NAMALWA (cell line): ENCODE results near the gene GLIS1.
"Not testable (repeated sequence)": the region's sequence is repeated elsewhere in the genome, so short reads cannot be mapped to it uniquely, and the experiment has no call there.

Source experiments
- DNase-seq: peaks from one replicate; pipeline ENCODE4 v3.0.0-alpha.2; 2015; ENCODE audit warnings: low spot score

GLIS1 gene

DNA sequence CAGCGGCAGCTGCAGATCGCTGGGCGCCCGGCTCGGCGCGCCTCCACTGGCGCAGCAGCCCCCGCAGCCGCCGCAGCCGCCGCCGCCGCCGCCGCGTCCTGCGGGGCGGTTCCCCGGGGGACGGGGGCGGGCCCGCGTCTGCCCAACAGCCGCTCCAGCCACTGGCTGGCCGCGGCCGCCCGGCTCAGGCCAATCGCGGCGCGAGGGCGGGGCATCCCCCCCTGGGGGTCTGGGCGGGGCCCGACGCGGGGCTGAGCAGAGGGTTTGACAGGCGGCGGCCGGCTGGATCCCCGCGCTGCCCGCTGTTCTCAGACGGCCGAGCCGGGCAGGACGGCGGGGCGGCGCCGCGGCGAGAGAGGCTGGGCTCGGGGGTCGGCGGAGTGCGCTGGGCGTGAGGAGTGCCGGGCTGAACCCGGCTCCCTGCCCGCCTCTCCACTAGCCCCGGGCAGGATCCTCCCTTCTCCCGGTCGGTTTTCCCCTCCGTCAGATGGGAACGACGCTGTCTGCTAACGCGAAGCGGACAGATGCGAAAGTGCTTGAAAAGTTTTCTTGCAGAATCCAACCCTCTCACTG lies at the start of gene GLIS1:
TSS of gene GLIS1 (minus strand) at position 56 of the 573 bp plus-strand sequence. CDS start 1,100 bp downstream, outside the sequence.
- DNase-seq: peak; percentile 88

GRCh38 chr1:53787655-53788054 lies 48.7 kb upstream of the GLIS1 start:
- DNase-seq: no peak

GRCh38 chr1:53783056-53783455 lies 44.1 kb upstream of the GLIS1 start:
- no peak for DNase-seq

DNA sequence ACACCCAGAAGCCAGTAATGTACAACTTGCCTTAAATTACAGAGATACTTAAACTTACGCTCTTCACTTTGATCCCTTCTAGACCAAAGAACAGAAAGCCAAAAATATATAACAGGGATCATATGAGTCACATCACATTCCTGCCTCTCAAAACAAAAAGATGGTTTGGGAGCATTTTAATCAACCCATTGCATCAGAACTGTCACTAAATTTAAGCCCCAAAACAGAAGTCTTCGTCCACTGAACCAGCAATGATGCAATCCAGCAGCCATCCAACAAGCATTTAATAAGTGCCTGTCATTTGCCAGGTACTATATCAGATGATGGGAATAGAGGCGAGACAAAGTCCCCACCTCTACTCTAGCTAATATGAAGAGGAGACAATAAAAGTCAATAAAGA lies 42.7 kb upstream of the GLIS1 start:
- no peak for DNase-seq

GRCh38 chr1:53777272-53777671 lies 38.3 kb upstream of the GLIS1 start:
- no peak for DNase-seq

GRCh38 chr1:53771648-53772047 lies 32.7 kb upstream of the GLIS1 start:
- DNase-seq: no peak

DNA sequence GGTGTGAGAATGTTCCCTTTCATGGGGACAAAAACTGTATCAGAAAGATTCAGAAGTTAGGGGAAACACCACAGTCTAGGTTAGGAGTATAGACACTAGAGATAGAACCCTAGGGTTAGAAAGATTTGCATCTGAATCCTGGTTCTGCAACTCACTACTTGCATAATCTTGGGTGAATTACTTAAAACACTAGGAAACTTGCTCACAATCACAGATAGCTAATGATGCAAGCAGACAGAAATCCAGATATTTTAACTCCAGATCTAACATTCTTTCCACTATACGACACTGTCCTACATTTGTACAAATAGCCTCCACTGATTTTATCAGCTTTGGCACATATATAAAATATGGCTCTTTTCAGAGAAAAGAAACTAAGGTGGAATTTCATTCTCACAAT lies 30.8 kb upstream of the GLIS1 start:
- DNase-seq: no peak

DNA sequence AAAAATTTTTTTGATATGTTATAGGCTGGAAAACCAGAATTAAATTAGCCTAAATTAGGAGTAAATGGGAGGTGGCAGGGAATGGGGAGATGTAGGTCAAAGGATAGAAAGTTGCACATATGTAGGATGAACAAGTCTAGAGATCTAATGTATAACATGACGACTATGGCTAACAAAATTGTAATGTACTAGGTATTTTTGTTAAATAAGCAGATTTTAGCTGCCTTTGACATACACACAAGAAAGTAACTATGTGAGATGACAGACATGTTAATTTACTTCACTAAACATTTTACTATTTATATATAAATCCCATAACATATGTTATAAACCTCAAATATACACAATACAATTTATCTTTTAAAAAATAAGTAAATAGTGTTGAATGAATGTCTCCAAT lies 30.2 kb upstream of the GLIS1 start:
- no peak for DNase-seq

DNA sequence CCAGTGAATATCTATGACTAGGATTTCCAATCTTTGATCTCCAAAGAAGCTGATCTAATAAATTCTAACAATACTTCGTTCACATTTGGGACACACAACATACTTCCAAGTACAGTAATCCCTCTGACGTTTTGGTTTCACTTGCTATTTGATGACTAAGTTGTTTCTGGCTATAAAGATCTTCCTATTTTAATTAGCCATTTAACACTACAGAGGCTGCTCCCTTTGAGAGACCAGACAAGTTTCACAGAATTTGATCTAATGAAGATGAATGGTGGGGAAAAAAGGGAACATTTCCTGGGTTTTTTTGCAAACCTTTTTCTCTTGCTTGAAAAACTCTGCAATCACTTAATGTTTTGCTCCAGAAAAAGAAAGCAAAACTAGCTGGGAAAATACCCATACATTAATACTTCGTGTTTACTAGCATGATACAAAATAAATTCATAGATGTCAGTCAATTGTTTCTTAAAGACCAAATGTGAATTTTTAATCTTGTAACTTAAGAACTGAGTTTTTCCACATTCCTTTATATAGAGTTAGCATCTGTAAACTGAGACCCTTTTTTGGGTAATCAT lies 28.0 kb upstream of the GLIS1 start:
- no peak for DNase-seq

DNA sequence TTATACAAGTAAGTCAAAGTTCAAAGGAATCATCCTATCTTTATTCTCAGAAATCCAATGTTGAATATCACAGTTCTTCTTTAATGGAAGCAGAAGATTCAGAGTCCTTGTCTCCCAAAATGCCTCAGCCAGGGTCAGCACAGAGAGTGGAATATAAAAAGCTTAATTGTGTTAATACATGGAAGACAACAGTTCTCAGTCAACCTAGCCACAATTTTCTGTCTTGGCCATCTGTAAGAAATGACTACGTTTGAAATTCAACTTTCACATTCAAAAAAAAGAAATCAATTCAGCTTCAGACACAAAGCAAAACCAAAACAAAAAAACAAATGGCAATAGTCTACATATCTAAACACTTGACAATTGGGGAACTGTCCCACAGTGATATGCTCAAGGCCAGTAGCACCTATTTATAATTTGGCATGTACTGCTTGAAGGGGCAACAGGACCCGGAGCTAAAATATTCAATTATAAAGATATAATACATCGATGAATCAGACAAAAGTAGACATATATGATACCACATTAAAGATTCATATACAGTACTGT lies 27.3 kb upstream of the GLIS1 start:
- DNase-seq: no peak

DNA sequence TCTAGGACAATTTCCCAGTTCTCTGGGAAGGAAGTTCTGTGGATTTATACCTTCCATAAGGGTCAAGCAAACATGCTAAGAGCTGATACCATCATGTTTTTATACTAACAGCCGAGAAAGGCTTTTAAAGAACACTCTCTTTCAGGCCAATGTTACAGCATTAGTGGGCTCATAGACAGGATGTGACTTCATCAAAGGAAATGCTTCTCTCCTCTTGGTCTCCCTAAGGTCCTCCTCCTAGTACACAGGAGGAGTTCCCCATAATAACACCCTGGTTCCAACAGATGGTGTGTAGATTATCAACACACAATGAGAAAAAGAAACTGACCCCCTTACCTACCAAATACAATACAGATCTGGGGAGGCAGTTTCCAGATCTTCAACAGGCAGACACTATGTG lies 26.7 kb upstream of the GLIS1 start:
- DNase-seq: no peak

- no peak for DNase-seq
Measured at GRCh38 chr1:53763911-53764310, 24.9 kb upstream of the GLIS1 start.

DNA sequence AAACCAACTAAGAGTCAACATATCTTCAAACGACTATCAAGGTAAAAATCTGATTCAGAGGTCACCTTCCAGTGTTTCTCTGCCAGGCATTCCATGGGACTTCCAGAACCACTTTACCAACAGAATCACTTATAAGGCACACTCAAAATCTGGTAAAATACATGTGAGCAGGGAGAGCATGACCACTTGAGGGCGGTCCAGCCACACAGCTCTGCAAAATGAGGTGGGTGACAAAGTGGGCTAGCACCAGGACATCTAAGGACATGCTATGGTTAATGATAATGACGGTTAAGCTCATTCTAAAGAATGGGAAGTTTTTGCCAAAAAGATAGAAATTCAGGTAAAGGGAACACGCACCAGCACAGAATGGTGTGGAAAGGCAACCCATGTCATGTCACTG lies 24.5 kb upstream of the GLIS1 start:
- no peak for DNase-seq

DNA sequence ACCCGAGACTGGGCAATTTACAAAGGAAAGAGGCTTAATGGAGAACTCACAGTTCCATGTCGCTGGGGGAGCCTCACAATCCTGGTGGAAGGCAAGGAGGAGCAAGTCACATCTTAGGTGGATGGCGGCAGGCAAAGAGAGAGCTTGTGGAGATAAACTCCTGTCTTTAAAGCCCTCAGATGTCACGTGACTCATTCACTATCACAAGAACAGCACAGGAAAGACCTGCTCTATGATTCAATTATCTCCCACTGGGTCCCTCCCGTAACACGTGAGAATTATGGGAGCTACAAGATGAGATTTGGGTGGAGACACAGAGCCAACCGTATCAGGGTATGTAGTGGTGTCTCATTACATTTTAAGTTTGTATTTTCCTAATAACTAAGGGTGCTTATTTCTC lies 21.5 kb upstream of the GLIS1 start:
- not testable (repeated sequence) for DNase-seq

GRCh38 chr1:53755874-53756273 lies 16.9 kb upstream of the GLIS1 start:
- no peak for DNase-seq

DNA sequence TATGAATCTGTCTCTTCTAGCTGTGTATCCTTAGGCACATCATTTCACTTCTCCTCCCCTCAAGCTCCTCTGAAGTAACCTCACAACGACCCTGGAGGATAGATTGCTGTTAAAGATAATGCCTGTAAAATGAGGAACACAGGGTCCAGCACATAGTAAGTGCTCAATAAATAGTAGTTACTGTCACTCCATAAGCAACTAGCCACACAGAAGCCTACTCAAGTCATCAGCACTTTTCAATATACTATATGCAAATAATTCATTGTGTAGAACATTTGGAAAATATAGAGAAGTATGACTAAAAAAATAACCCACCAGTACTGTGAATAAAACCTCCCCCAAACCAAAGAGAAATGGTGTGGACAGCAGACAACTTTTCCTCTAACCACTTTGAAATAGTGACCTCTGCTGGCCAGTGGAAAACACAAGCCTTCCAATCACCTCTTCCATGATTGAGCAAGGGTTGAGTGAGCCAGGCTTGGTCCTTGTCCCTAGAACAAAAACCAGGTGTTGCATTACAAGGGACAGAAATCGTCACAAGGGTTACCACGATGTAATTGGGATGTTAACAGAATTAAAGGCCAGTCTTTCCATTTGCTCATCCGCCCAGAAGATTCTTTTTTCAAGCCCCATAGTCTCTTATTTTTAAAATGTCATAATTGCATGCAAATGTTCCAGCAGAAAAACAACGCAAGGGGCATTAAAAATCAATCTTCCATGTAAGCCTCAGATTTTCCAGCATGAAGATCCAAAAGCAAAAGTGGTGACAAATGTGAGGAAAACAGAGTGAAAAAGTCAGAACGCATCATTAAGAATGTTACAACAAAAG lies 15.7 kb upstream of the GLIS1 start:
- DNase-seq: peak; percentile 65

DNA sequence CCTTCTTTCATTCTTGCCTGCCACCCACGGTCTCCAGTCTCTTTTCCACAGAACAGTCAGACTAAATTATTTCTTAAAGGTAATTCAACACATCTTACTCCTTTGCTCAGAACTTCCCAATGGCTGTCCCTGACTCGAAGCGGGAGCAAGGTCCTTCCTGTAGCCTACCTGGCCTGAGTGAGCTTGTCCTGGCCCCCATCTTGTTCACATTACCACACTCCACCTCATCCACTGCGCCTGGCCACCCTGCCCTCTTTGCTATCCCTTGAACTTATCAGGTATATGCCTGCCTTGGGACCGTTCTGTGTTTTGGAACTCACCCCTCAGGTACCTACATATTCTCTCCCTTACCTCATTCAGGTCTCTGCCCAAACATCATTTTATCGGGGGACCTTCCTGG lies 13.3 kb upstream of the GLIS1 start:
- no peak for DNase-seq

GRCh38 chr1:53747841-53748240 lies 8.9 kb upstream of the GLIS1 start:
- no peak for DNase-seq

- no peak for DNase-seq
Measured at GRCh38 chr1:53740621-53741105, 1.7 kb upstream of the GLIS1 start.

- no peak for DNase-seq
Measured at GRCh38 chr1:53738205-53739108, 507 bp downstream of the GLIS1 start.

GRCh38 chr1:53737648-53738204 lies 1.2 kb downstream of the GLIS1 start:
- no peak for DNase-seq

- DNase-seq: no peak
Measured at GRCh38 chr1:53736290-53736689, 2.7 kb downstream of the GLIS1 start.
